PFSK-1 (cell line): ENCODE measurements around the gene ADAMTS2.

Experiments
- FOXP2 ChIP-seq: optimal IDR thresholded peaks from 2 replicates; pipeline ENCODE3; 2011; ENCODE audit warnings: borderline replicate concordance, control low read depth, inconsistent platforms; ENCODE audit not compliant: insufficient read depth; ENCODE audit errors: extremely low read length, extremely low read depth
- POLR2AphosphoS5 ChIP-seq: IDR thresholded peaks from 2 replicates; pipeline ENCODE4 v1.6.1; 2012; ENCODE audit warnings: low read depth, mild to moderate bottlenecking, control low read depth, low read length, moderate library complexity
- SIN3A ChIP-seq: IDR thresholded peaks from 2 replicates; pipeline ENCODE4 v1.6.1; 2012; ENCODE audit warnings: mild to moderate bottlenecking, low read length, moderate library complexity, borderline replicate concordance; ENCODE audit not compliant: insufficient read depth
- TAF1 ChIP-seq: IDR thresholded peaks from 2 replicates; pipeline ENCODE4 v1.6.1; 2012; ENCODE audit warnings: low read length, control low read depth, borderline replicate concordance; ENCODE audit not compliant: insufficient read depth
- TF ChIP-seq, protein P1 (sequence below), 2 experiments: IDR thresholded peaks; 2 replicates each; pipeline versions ENCODE4 v1.6.1 to v1.8.0; 2011 to 2012; ENCODE audit warnings: low read depth in 2 of 2, low read length in 2 of 2, control low read depth in 1 of 2, inconsistent platforms in 1 of 2, mild to moderate bottlenecking in 1 of 2, moderate library complexity in 1 of 2; ENCODE audit not compliant: insufficient read depth in 1 of 2

Gene ADAMTS2

DNA sequence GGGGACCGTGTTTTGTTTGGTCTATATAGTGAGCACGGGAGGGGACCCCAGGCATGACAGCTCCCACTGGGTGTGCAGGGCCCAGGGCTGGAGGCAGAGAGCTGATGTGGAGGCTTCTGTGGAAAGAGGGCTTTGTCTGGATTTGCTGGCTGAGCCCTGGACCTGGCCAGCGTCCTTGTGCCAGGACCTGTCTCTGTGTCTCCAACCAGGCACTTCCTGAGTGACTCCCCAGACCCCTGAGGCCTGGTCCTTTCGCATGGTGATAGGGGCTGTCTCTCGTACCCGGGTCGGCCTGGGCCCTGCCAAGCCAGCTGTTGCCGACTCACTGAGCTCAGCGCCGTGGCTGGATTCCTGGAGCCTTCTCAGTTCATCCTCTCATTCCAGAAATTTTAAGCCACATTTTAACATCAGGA lies 77.6 kb downstream of the ADAMTS2 start:
- no peak for TF ChIP-seq SIN3A
- TF ChIP-seq, protein P1, sequence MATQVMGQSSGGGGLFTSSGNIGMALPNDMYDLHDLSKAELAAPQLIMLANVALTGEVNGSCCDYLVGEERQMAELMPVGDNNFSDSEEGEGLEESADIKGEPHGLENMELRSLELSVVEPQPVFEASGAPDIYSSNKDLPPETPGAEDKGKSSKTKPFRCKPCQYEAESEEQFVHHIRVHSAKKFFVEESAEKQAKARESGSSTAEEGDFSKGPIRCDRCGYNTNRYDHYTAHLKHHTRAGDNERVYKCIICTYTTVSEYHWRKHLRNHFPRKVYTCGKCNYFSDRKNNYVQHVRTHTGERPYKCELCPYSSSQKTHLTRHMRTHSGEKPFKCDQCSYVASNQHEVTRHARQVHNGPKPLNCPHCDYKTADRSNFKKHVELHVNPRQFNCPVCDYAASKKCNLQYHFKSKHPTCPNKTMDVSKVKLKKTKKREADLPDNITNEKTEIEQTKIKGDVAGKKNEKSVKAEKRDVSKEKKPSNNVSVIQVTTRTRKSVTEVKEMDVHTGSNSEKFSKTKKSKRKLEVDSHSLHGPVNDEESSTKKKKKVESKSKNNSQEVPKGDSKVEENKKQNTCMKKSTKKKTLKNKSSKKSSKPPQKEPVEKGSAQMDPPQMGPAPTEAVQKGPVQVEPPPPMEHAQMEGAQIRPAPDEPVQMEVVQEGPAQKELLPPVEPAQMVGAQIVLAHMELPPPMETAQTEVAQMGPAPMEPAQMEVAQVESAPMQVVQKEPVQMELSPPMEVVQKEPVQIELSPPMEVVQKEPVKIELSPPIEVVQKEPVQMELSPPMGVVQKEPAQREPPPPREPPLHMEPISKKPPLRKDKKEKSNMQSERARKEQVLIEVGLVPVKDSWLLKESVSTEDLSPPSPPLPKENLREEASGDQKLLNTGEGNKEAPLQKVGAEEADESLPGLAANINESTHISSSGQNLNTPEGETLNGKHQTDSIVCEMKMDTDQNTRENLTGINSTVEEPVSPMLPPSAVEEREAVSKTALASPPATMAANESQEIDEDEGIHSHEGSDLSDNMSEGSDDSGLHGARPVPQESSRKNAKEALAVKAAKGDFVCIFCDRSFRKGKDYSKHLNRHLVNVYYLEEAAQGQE (IDR thresholded peaks at IDR 0.05; ENCODE audit: insufficient read depth in 1 of 2, low read depth in 2 of 2, low read length in 2 of 2) = no peak
- no peak for TF ChIP-seq FOXP2
- no peak for TF ChIP-seq POLR2AphosphoS5
- no peak for TF ChIP-seq TAF1

DNA sequence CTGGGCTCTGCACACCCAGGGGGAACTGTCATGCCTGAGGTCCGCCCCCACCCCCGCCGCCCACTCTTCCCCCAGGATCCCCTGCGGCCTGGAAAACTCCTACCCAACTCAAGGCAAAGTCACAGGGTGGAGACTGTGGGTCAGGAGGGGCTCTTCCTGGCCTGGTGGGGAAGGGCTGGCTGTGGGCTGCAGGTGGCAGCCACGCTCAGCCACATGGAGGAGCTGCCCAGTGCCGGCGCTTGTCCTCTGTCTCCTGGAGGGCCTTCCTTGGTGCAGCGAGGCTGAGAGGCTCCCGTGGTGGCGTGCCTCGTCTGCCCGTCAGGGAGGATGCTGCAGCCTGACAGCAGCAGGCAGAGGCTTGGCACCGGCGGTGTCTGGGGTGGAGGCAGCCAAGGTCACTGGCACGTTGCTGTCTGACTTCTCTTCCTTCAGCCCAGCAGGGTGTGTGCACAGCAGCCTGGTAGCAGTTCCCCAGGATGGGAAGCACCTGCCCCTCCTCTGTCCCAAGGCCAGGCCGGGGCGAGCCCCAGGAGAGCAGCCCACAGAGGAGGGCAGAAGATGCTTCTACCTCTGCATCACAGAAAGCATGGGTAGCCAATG lies 78.1 kb downstream of the ADAMTS2 start:
- TF ChIP-seq POLR2AphosphoS5 = no peak
- TF ChIP-seq FOXP2 = no peak
- TF ChIP-seq TAF1 = no peak
- TF ChIP-seq, protein P1 (IDR thresholded peaks at IDR 0.05; ENCODE audit: insufficient read depth in 1 of 2, low read depth in 2 of 2, low read length in 2 of 2) = no peak
- TF ChIP-seq SIN3A = no peak

- TF ChIP-seq SIN3A (no peak), POLR2AphosphoS5 (no peak), TAF1 (no peak), FOXP2 (no peak)
- TF ChIP-seq, protein P1 (IDR thresholded peaks at IDR 0.05; ENCODE audit: insufficient read depth in 1 of 2, low read depth in 2 of 2, low read length in 2 of 2) = no peak
Measured at GRCh38 chr5:179266291-179267070, 78.8 kb downstream of the ADAMTS2 start.

GRCh38 chr5:179265514-179266290 lies 79.6 kb downstream of the ADAMTS2 start:
- no peak for TF ChIP-seq POLR2AphosphoS5
- TF ChIP-seq, protein P1 (IDR thresholded peaks at IDR 0.05; ENCODE audit: insufficient read depth in 1 of 2, low read depth in 2 of 2, low read length in 2 of 2) = no peak
- no peak for TF ChIP-seq FOXP2
- TF ChIP-seq TAF1 = no peak
- no peak for TF ChIP-seq SIN3A
